Stimulated activated CD4-positive, alpha-beta T cell treated with anti-CD3 and anti-CD28 coated beads, Interleukin-12 subunit alpha, Interleukin-12 subunit beta, amount 100 ng/mL, for 4 hours (primary cell): ENCODE data around the gene PPP2R3A.
"Not testable (repeated sequence)": the region's sequence is repeated elsewhere in the genome, so short reads cannot be mapped to it uniquely, and the experiment has no call there.

Source experiments
- DNase-seq: peaks from one replicate; pipeline ENCODE4 v3.0.0-alpha.2; 2020

The PPP2R3A gene

GRCh38 chr3:136162322-136162721 is 196.8 kb downstream of the PPP2R3A start:
- no peak for DNase-seq

GRCh38 chr3:136163607-136164006 is 198.1 kb downstream of the PPP2R3A start:
- not testable (repeated sequence) for DNase-seq

GRCh38 chr3:136166507-136166906 is 201.0 kb downstream of the PPP2R3A start:
- DNase-seq, result no peak

- DNase-seq, result not testable (repeated sequence)
Measured at GRCh38 chr3:136168236-136168635, 202.7 kb downstream of the PPP2R3A start.

- no peak for DNase-seq
Measured at GRCh38 chr3:136171097-136171542, 205.6 kb downstream of the PPP2R3A start.

GRCh38 chr3:136173939-136174490 is 208.5 kb downstream of the PPP2R3A start:
- no peak for DNase-seq

GRCh38 chr3:136177876-136178275 is 212.3 kb downstream of the PPP2R3A start:
- no peak for DNase-seq

GRCh38 chr3:136181741-136182140 is 216.2 kb downstream of the PPP2R3A start:
- no peak for DNase-seq

GRCh38 chr3:136184703-136185102 is 219.2 kb downstream of the PPP2R3A start:
- DNase-seq, result no peak

- DNase-seq, result no peak
Measured at GRCh38 chr3:136186344-136186743, 220.8 kb downstream of the PPP2R3A start.

GRCh38 chr3:136186846-136187245 is 221.3 kb downstream of the PPP2R3A start:
- no peak for DNase-seq

GRCh38 chr3:136187868-136188267 is 222.3 kb downstream of the PPP2R3A start:
- no peak for DNase-seq

- DNase-seq, result no peak
Measured at GRCh38 chr3:136189043-136189442, 223.5 kb downstream of the PPP2R3A start.

- no peak for DNase-seq
Measured at GRCh38 chr3:136189859-136190617, 224.5 kb downstream of the PPP2R3A start.

- not testable (repeated sequence) for DNase-seq
Measured at GRCh38 chr3:136192195-136192594, 226.7 kb downstream of the PPP2R3A start.

- no peak for DNase-seq
Measured at GRCh38 chr3:136192831-136193230, 227.3 kb downstream of the PPP2R3A start.

GRCh38 chr3:136193278-136194054 is 227.9 kb downstream of the PPP2R3A start:
- DNase-seq, result no peak

- peak; percentile 55 for DNase-seq
Measured at GRCh38 chr3:136194409-136195257, 229.1 kb downstream of the PPP2R3A start.

- DNase-seq, result peak; percentile 67
Measured at GRCh38 chr3:136195258-136196063, 229.9 kb downstream of the PPP2R3A start.

- no peak for DNase-seq
Measured at GRCh38 chr3:136196064-136196400, 230.5 kb downstream of the PPP2R3A start, which contains the start of gene MSL2. Gene MSL2 (minus strand): TSS chr3:136196335. CDS start chr3:136195113, 1,222 bp downstream.

GRCh38 chr3:136196401-136197158 is 231.1 kb downstream of the PPP2R3A start:
- peak; percentile 100 for DNase-seq
